Activated T-helper 1 cell treated with Interleukin-2 at 50 U/mL for 16 hours (primary cell): ENCODE measurements around the gene TM4SF18.
"Not testable (repeated sequence)": the region's sequence is repeated elsewhere in the genome, so short reads cannot be mapped to it uniquely, and the experiment has no call there.

Experiments
- DNase-seq: peaks from one replicate; pipeline ENCODE4 v3.0.0-alpha.2; 2020; ENCODE audit warnings: low read depth

TM4SF18 gene

GRCh38 chr3:149333176-149333859, at the start of gene TM4SF18:
Gene TM4SF18, minus strand, starts transcription at chr3:149333636. Its CDS starts 254 bp downstream, at chr3:149333382.
- no peak for DNase-seq

GRCh38 chr3:149382518-149382917, 49.1 kb upstream of the TM4SF18 start:
- DNase-seq, result no peak

GRCh38 chr3:149382101-149382467, 48.6 kb upstream of the TM4SF18 start:
- no peak for DNase-seq

- DNase-seq, result no peak
These were observed 48.0 kb upstream of the TM4SF18 start for GRCh38 chr3:149381173-149382100.

GRCh38 chr3:149380220-149380619, 46.8 kb upstream of the TM4SF18 start:
- DNase-seq, result not testable (repeated sequence)

- DNase-seq, result no peak
These were observed 45.3 kb upstream of the TM4SF18 start for GRCh38 chr3:149378478-149379309.

- DNase-seq, result no peak
These were observed 44.2 kb upstream of the TM4SF18 start, which contains the start of gene TM4SF1 for GRCh38 chr3:149377408-149378364. Gene TM4SF1, minus strand, starts transcription at chr3:149377649. Its CDS starts 102 bp downstream, at chr3:149377547.

GRCh38 chr3:149376718-149377407, 43.4 kb upstream of the TM4SF18 start:
- DNase-seq, result no peak

GRCh38 chr3:149375501-149376196, 42.2 kb upstream of the TM4SF18 start:
- DNase-seq, result no peak

GRCh38 chr3:149374793-149375500, 41.5 kb upstream of the TM4SF18 start:
- DNase-seq, result no peak

- no peak for DNase-seq
These were observed 41.0 kb upstream of the TM4SF18 start for GRCh38 chr3:149374391-149374790.

GRCh38 chr3:149373235-149374125, 40.0 kb upstream of the TM4SF18 start:
- DNase-seq, result no peak

- DNase-seq, result no peak
These were observed 38.3 kb upstream of the TM4SF18 start for GRCh38 chr3:149371723-149372114.

- no peak for DNase-seq
These were observed 37.7 kb upstream of the TM4SF18 start for GRCh38 chr3:149371001-149371722.

- DNase-seq, result no peak
These were observed 36.8 kb upstream of the TM4SF18 start for GRCh38 chr3:149369991-149370866.
